DOHH2 (cell line): ENCODE measurements around the gene STAT5A.
"Not testable (repeated sequence)": the region's sequence is repeated elsewhere in the genome, so short reads cannot be mapped to it uniquely, and the experiment has no call there.

Experiments
- H3F3A ChIP-seq: fragments of 200-600 bp; sonication (generic), shearing (Covaris generic); 2 replicates; pipeline ENCODE4 v1.6.0; 2016; ENCODE audit warnings: antibody characterized with exemption, mild to moderate bottlenecking; ENCODE audit not compliant: control insufficient read depth, insufficient read depth
- H3K27ac ChIP-seq: fragments of 200-600 bp; sonication (generic); 2 replicates; pipeline ENCODE4 v1.5.1; 2014; ENCODE audit warnings: low read depth, mild to moderate bottlenecking, low read length, moderate library complexity
- H3K27me3 ChIP-seq: fragments of 200-600 bp; sonication (generic); 2 replicates; pipeline ENCODE4 v1.6.1; 2014; ENCODE audit warnings: mild to moderate bottlenecking, low read length, mixed read lengths; ENCODE audit not compliant: control insufficient read depth
- H3K36me3 ChIP-seq: fragments of 200-600 bp; sonication (generic); 2 replicates; pipeline ENCODE4 v1.6.1; 2014; ENCODE audit warnings: mild to moderate bottlenecking, low read length, moderate library complexity, mixed read lengths; ENCODE audit not compliant: control insufficient read depth
- H3K4me1 ChIP-seq: fragments of 200-600 bp; sonication (generic); 2 replicates; pipeline ENCODE4 v1.6.1; 2014; ENCODE audit warnings: mild to moderate bottlenecking, low read length, mixed read lengths; ENCODE audit not compliant: control insufficient read depth
- H3K4me2 ChIP-seq: fragments of 200-600 bp; sonication (generic); 2 replicates; pipeline ENCODE4 v1.6.0; 2014; ENCODE audit warnings: mild to moderate bottlenecking, low read length, moderate library complexity
- H3K4me3 ChIP-seq: fragments of 200-600 bp; sonication (generic); 2 replicates; pipeline ENCODE4 v1.5.1; 2014; ENCODE audit warnings: mild to moderate bottlenecking, low read length, mixed read lengths
- H3K79me2 ChIP-seq: fragments of 200-600 bp; sonication (generic); 2 replicates; pipeline ENCODE4 v1.6.1; 2014; ENCODE audit warnings: mild to moderate bottlenecking, low read length, mixed read lengths; ENCODE audit not compliant: control insufficient read depth
- H3K9me2 ChIP-seq: fragments of 200-600 bp; sonication (generic); replicated peaks from 2 replicates; pipeline ENCODE4 v1.6.1; 2014; ENCODE audit warnings: mild to moderate bottlenecking, low read length, mixed read lengths; ENCODE audit not compliant: control insufficient read depth
- H3K9me3 ChIP-seq: fragments of 200-600 bp; sonication (generic); 2 replicates; pipeline ENCODE4 v1.6.1; 2014; ENCODE audit warnings: antibody characterized with exemption, low read length, mixed read lengths; ENCODE audit not compliant: control insufficient read depth, insufficient read depth
- H4K20me1 ChIP-seq: fragments of 200-600 bp; sonication (generic); 2 replicates; pipeline ENCODE4 v1.6.0; 2014; ENCODE audit warnings: low read depth, mild to moderate bottlenecking, antibody characterized with exemption, low read length, moderate library complexity; ENCODE audit not compliant: control insufficient read depth, insufficient read depth
- CTCF ChIP-seq: fragments of 200-600 bp; sonication (generic); IDR thresholded peaks from one replicate; pipeline ENCODE4 v1.5.1; 2014; ENCODE audit warnings: antibody characterized with exemption, mild to moderate bottlenecking, low read depth, low read length; ENCODE audit not compliant: poor library complexity, severe bottlenecking
- EZH2phosphoT487 ChIP-seq: fragments of 200-600 bp; sonication (generic); IDR thresholded peaks from 2 replicates; pipeline ENCODE4 v1.6.1; 2017; ENCODE audit warnings: borderline replicate concordance, mild to moderate bottlenecking, antibody characterized with exemption, low read length, moderate library complexity, mixed read lengths

STAT5A gene

GRCh38 chr17:42301022-42301421 is 12.7 kb downstream of the STAT5A start:
- Histone ChIP-seq H3K27ac (no peak overlapping the region), H3K36me3 (peaks cover under 1% of the 10 kb centered on the region; the same call in 1 of the 2 replicates), H3F3A (no peaks in the 10 kb centered on the region), H4K20me1 (no peaks in the 10 kb centered on the region), H3K9me3 (no peaks in the 10 kb centered on the region), H3K4me2 (no peak overlapping the region), H3K4me3 (no peak overlapping the region), H3K27me3 (no peaks in the 10 kb centered on the region), H3K9me2 (no peaks in the 10 kb centered on the region), H3K4me1 (no peaks in the 10 kb centered on the region), H3K79me2 (no peaks in the 10 kb centered on the region)
- TF ChIP-seq CTCF (no peak), EZH2phosphoT487 (no peak)

- H3K27me3 ChIP-seq = no peaks in the 10 kb centered on the region
- no peak overlapping the region for H3K4me2 ChIP-seq
- H3K9me2 ChIP-seq = no peaks in the 10 kb centered on the region
- no peaks in the 10 kb centered on the region for H3F3A ChIP-seq
- H4K20me1 ChIP-seq = no peaks in the 10 kb centered on the region
- no peaks in the 10 kb centered on the region for H3K9me3 ChIP-seq
- H3K79me2 ChIP-seq = no peaks in the 10 kb centered on the region
- H3K27ac ChIP-seq = no peak overlapping the region
- TF ChIP-seq EZH2phosphoT487 = no peak
- no peak for TF ChIP-seq CTCF
- no peak overlapping the region for H3K4me3 ChIP-seq
- no peaks in the 10 kb centered on the region for H3K4me1 ChIP-seq
- no peaks in the 10 kb centered on the region for H3K36me3 ChIP-seq
Observed at GRCh38 chr17:42303694-42304093, 15.4 kb downstream of the STAT5A start.

GRCh38 chr17:42304187-42305030 is 16.1 kb downstream of the STAT5A start:
- no peak overlapping the region for H3K27ac ChIP-seq
- no peak overlapping the region for H3K4me2 ChIP-seq
- H3K9me2 ChIP-seq = no peaks in the 10 kb centered on the region
- no peaks in the 10 kb centered on the region for H3K9me3 ChIP-seq
- TF ChIP-seq EZH2phosphoT487 (no peak), CTCF (no peak)
- no peaks in the 10 kb centered on the region for H3K36me3 ChIP-seq
- no peaks in the 10 kb centered on the region for H3K79me2 ChIP-seq
- H3K4me1 ChIP-seq = no peaks in the 10 kb centered on the region
- H3K27me3 ChIP-seq = no peaks in the 10 kb centered on the region
- no peaks in the 10 kb centered on the region for H4K20me1 ChIP-seq
- no peaks in the 10 kb centered on the region for H3F3A ChIP-seq
- no peak overlapping the region for H3K4me3 ChIP-seq

GRCh38 chr17:42305031-42305330 is 16.7 kb downstream of the STAT5A start:
- not testable (repeated sequence) for H3K9me3 ChIP-seq, H3K27me3 ChIP-seq, H4K20me1 ChIP-seq, H3K27ac ChIP-seq, H3K36me3 ChIP-seq, H3F3A ChIP-seq, H3K4me3 ChIP-seq, H3K4me2 ChIP-seq, H3K9me2 ChIP-seq, H3K79me2 ChIP-seq, H3K4me1 ChIP-seq
